GM13976 (cell line): ENCODE data around the gene PATJ.

Experiments used
- DNase-seq: peaks from one replicate; pipeline ENCODE4 v3.0.0; 2012; ENCODE audit warnings: low spot score
- CTCF ChIP-seq: IDR thresholded peaks from 2 replicates; pipeline ENCODE4 v1.5.1; 2012; ENCODE audit warnings: borderline replicate concordance, mild to moderate bottlenecking; ENCODE audit not compliant: insufficient read depth; ENCODE audit errors: extremely low read depth, missing control alignments, control extremely low read depth
- in situ Hi-C: fragments of 300-500 bp; cut with MboI; formaldehyde crosslinking; loops from one replicate; pipeline ENCODE4 v1.12.0; 2022; ENCODE audit warnings: low sequenced_read_pairs, mixed read lengths, inconsistent platforms; ENCODE audit not compliant: unreplicated experiment

The PATJ gene

GRCh38 chr1:61776091-61776490 lies 33.8 kb downstream of the PATJ start:
- in situ Hi-C loops: loop anchor here (25.0 kb wide), 1 partner anchor 111 kb away; no protein-coding TSS in a partner anchor
- no peak for TF ChIP-seq CTCF
- no peak for DNase-seq

GRCh38 chr1:61779231-61779630 lies 37.0 kb downstream of the PATJ start:
- no peak for DNase-seq
- in situ Hi-C loops: loop anchor here (25.0 kb wide), 1 partner anchor 108 kb away; no protein-coding TSS in a partner anchor
- TF ChIP-seq CTCF: no peak

GRCh38 chr1:61781151-61781550 lies 38.9 kb downstream of the PATJ start:
- DNase-seq: no peak
- TF ChIP-seq CTCF: no peak
- in situ Hi-C loops: loop anchor here (25.0 kb wide), 1 partner anchor 106 kb away; no protein-coding TSS in a partner anchor

GRCh38 chr1:61782771-61783170 lies 40.5 kb downstream of the PATJ start:
- TF ChIP-seq CTCF: no peak
- in situ Hi-C loops: loop anchor here (25.0 kb wide), 1 partner anchor 105 kb away; no protein-coding TSS in a partner anchor
- no peak for DNase-seq

- in situ Hi-C loops: loop anchor here (25.0 kb wide), 1 partner anchor 103 kb away; no protein-coding TSS in a partner anchor
- DNase-seq: no peak
- TF ChIP-seq CTCF: no peak
Measured at GRCh38 chr1:61784726-61785125, 42.4 kb downstream of the PATJ start.

- DNase-seq: no peak
- in situ Hi-C loops: loop anchor here (25.0 kb wide), 1 partner anchor 96 kb away; no protein-coding TSS in a partner anchor
- no peak for TF ChIP-seq CTCF
Measured at GRCh38 chr1:61790837-61791236, 48.6 kb downstream of the PATJ start.
